ENCODE data around the gene GPR162. TPM values are rescaled to one million over a fixed set of nuclear protein-coding genes. Genes with fewer than 3 reads are reported as not detected.

Gene GPR162
- total and polyA plus RNA-seq, 8 donors = 9.0 to 15.7 (median 12.2) TPM

DNA sequence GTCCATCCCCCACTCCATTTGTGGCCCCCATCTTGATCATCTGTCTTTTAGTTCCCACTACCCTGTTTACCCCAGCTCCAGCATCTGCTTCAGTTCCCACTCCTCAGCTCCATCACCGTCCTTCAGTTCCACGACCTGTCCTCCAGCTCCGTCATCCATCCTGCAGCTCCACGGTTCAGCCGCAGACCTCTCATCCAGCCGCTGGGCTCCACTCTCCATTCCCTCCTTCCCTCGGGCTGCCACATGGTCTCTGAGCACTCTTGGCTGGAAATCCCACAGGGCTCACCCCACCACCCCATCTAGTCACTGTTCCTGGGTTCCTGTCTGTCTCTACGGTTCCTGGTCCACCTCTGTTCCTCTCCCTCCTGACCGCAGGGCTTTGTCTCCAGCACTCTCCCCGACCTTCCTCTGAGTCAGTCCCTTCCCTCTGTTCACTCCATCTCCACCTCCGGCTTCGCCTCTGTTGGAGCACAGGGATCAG, 3.3 kb downstream of the GPR162 start:
- Histone ChIP-seq H3K36me3 (no peaks in the 10 kb centered on the region), H3K27ac (no peak overlapping the region), H3K9me3 (no peaks in the 10 kb centered on the region), H3K4me1 (peaks cover 9 to 50% of the 10 kb centered on the region in 2 donors), H3K27me3 (peaks cover 0 to 85% of the 10 kb centered on the region in 2 donors), H3K4me3 (no peak overlapping the region)
- TF ChIP-seq, protein P1, sequence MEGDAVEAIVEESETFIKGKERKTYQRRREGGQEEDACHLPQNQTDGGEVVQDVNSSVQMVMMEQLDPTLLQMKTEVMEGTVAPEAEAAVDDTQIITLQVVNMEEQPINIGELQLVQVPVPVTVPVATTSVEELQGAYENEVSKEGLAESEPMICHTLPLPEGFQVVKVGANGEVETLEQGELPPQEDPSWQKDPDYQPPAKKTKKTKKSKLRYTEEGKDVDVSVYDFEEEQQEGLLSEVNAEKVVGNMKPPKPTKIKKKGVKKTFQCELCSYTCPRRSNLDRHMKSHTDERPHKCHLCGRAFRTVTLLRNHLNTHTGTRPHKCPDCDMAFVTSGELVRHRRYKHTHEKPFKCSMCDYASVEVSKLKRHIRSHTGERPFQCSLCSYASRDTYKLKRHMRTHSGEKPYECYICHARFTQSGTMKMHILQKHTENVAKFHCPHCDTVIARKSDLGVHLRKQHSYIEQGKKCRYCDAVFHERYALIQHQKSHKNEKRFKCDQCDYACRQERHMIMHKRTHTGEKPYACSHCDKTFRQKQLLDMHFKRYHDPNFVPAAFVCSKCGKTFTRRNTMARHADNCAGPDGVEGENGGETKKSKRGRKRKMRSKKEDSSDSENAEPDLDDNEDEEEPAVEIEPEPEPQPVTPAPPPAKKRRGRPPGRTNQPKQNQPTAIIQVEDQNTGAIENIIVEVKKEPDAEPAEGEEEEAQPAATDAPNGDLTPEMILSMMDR (IDR thresholded peaks at IDR 0.05) = no peak
- intact Hi-C loops (cut with DNase I) = no loop called here
- DNase-seq = no peak
- no peak for ATAC-seq

DNA sequence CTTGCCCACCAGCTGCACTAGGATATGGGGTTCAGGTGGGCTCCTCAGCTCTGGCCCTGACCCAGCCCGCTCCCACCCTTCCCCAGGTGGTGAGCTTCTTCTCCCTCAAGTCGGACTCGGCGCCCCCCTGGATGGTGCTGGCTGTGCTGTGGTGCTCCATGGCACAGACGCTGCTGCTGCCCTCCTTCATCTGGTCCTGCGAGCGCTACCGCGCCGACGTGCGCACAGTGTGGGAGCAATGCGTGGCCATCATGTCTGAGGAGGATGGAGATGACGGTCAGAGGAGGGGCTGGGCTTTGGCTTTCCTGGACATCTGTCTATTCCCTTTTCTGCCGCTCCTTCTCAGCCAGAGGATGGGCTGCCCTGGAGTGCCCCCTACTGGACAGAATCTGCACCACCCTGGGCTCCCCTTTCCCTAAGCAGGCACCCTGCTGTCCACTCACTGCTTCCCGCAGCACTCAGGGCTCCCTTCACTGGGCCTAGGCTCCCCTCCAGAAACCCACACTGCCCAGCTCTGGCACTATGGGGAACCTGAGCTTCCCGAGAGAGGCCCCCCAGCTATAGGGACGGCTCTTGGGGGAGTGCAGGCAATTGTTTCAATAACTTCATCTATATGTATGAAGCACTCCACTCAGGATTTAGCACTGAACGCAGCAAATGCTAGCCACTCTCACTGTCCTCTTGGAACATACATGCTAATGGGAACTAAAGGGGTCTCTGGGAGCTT, 3.9 kb downstream of the GPR162 start:
- peak; percentile 83 to 94 (median 87) for DNase-seq
- TF ChIP-seq, protein P1 (IDR thresholded peaks at IDR 0.05) = peak; percentile 79 to 99
- ATAC-seq = peak; percentile 77
- Histone ChIP-seq H3K27me3 (peaks cover 0 to 92% of the 10 kb centered on the region in 2 donors), H3K4me3 (no peak overlapping the region), H3K9me3 (no peaks in the 10 kb centered on the region), H3K36me3 (no peaks in the 10 kb centered on the region), H3K4me1 (peaks cover 9 to 50% of the 10 kb centered on the region in 2 donors), H3K27ac (no peak overlapping the region)
- intact Hi-C loops (cut with DNase I) = no loop called here

DNA sequence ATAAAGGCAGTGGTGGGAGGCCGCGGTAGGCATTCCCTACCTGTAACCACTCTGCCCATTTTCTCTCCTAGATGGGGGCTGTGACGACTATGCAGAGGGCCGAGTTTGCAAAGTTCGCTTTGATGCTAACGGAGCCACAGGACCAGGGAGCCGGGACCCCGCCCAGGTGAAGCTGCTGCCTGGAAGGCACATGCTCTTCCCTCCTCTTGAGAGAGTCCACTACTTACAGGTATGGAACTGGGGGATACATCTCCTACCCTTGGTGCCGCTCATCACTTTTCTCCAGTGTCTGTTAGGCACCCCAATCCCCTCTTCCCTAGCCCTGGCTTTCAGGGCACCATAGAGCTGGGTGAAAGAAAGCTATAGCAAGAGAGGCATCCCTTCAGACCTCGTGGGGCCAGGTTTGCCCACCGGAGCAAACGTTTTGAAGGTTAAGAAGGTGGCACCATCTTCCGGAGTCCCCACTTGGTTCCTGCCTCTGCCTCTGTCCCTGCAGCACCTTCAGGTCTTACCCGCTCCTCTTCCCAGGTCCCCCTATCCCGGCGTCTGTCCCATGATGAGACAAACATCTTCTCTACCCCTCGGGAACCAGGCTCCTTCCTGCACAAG, 4.6 kb downstream of the GPR162 start:
- peaks cover 9 to 46% of the 10 kb centered on the region in 2 donors for H3K4me1 ChIP-seq
- H3K27ac ChIP-seq = no peak overlapping the region
- intact Hi-C loops (cut with DNase I) = no loop called here
- TF ChIP-seq, protein P1 (IDR thresholded peaks at IDR 0.05) = no peak
- H3K9me3 ChIP-seq = no peaks in the 10 kb centered on the region
- ATAC-seq (no peak), DNase-seq (no peak)
- no peaks in the 10 kb centered on the region for H3K36me3 ChIP-seq
- H3K4me3 ChIP-seq = no peak overlapping the region
- peaks cover 0 to 93% of the 10 kb centered on the region in 2 donors for H3K27me3 ChIP-seq

DNA sequence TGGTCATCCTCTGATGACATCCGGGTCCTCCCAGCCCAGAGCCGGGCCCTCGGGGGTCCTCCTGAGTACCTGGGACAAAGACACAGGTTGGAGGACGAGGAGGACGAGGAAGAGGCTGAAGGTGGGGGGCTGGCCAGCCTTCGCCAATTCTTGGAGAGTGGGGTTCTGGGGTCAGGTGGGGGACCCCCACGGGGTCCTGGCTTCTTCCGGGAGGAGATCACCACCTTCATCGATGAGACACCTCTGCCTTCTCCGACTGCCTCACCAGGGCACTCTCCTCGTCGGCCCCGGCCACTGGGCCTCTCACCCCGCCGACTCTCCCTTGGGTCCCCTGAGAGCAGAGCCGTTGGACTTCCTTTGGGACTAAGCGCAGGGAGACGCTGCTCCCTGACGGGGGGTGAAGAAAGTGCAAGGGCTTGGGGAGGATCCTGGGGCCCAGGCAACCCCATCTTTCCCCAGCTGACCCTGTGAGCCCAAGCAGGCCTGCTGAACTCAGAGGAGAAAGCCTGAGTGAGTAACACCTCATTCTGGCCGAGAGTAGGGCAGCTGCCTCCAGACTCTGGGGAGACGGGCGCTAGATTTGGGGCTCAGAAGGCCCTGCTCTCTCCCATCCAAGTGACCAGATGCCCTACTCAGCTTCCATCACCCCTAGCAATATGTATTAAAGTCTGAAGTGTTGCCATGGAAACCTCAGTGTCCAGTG, 5.3 kb downstream of the GPR162 start:
- Histone ChIP-seq H3K36me3 (no peaks in the 10 kb centered on the region), H3K9me3 (no peaks in the 10 kb centered on the region), H3K27ac (peak overlapping the region in 1 of 2 donors; percentile 56), H3K4me3 (no peak overlapping the region), H3K27me3 (peaks cover 0 to 87% of the 10 kb centered on the region in 2 donors), H3K4me1 (peaks cover 9 to 39% of the 10 kb centered on the region in 2 donors)
- TF ChIP-seq, protein P1 (IDR thresholded peaks at IDR 0.05) = no peak
- intact Hi-C loops (cut with DNase I) = no loop called here
- DNase-seq (no peak), ATAC-seq (no peak)

All from left lung (tissue), 10 donors.